Thyroid gland (tissue), 4 donors: Measurements from ENCODE around the gene OTOGL. TPM values are rescaled to one million over a fixed set of nuclear protein-coding genes. Genes with fewer than 3 reads are reported as not detected.
A peak's percentile ranks its signal among the peaks of the same experiment; 100 is the strongest.

ENCODE experiments used
- DNase-seq, 2 donors: peaks; one replicate each; pipeline ENCODE4 v3.0.0-alpha.2; 2019
- H3K27ac ChIP-seq, 3 donors: fragments of 200-600 bp; sonication (generic); 1 replicate in 2 of 3; 2 replicates in 1 of 3; pipeline ENCODE4 v1.5.1; 2016 to 2019; ENCODE audit warnings: mild to moderate bottlenecking in 1 of 3, moderate library complexity in 1 of 3
- H3K27me3 ChIP-seq: fragments of 200-600 bp; sonication (generic); one replicate; pipeline ENCODE4 v1.5.1; 2019
- H3K36me3 ChIP-seq, 2 donors: fragments of 200-600 bp; sonication (generic); one replicate each; pipeline ENCODE4 v1.5.1; 2016 to 2019
- H3K4me1 ChIP-seq, 2 donors: fragments of 200-600 bp; sonication (generic); one replicate each; pipeline ENCODE4 v1.5.1; 2017 to 2019
- H3K4me3 ChIP-seq, 3 donors: fragments of 200-600 bp; sonication (generic); replicated peaks in 1 of 3; 1 replicate in 2 of 3; 2 replicates in 1 of 3; pipeline ENCODE4 v1.5.1; 2016; ENCODE audit warnings: mild to moderate bottlenecking in 1 of 3
- H3K9me3 ChIP-seq: fragments of 200-600 bp; sonication (generic); one replicate; pipeline ENCODE4 v1.5.1; 2017
- POLR2A ChIP-seq, 2 donors: fragments of 450-650 bp; IDR thresholded peaks; one replicate each; pipeline ENCODE4 v1.6.1; 2017; ENCODE audit warnings: antibody characterized with exemption in 2 of 2, mild to moderate bottlenecking in 2 of 2, moderate library complexity in 1 of 2
- WGBS, 2 donors: methylation state at CpG; one replicate each; pipeline ENCODE4 v1.1.5; 2017; 5-methylcytosine and 5-hydroxymethylcytosine counted together
- intact Hi-C: fragments of 100-400 bp; cut with DNase I; formaldehyde crosslinking; loops from one replicate; pipeline ENCODE4 v1.15.1; 2023
- total RNA-seq, 4 donors: library from RNA; depleted of rRNA; stranded (reverse); fragments of >200 nt; gene quantifications; one replicate each; pipeline ENCODE4 v1.2.3, GENCODE V29; 2016
- TF ChIP-seq, protein P1 (sequence below), 6 experiments: fragments of 200-600 bp in 3 of 6; fragments of 450-650 bp in 3 of 6; sonication (generic) in 3 of 6; IDR thresholded peaks; one replicate each; pipeline ENCODE4 v1.5.1; 2016 to 2019; ENCODE audit warnings: antibody characterized with exemption in 6 of 6, mild to moderate bottlenecking in 2 of 6, inconsistent platforms in 1 of 6, moderate library complexity in 1 of 6

OTOGL gene, protein sequence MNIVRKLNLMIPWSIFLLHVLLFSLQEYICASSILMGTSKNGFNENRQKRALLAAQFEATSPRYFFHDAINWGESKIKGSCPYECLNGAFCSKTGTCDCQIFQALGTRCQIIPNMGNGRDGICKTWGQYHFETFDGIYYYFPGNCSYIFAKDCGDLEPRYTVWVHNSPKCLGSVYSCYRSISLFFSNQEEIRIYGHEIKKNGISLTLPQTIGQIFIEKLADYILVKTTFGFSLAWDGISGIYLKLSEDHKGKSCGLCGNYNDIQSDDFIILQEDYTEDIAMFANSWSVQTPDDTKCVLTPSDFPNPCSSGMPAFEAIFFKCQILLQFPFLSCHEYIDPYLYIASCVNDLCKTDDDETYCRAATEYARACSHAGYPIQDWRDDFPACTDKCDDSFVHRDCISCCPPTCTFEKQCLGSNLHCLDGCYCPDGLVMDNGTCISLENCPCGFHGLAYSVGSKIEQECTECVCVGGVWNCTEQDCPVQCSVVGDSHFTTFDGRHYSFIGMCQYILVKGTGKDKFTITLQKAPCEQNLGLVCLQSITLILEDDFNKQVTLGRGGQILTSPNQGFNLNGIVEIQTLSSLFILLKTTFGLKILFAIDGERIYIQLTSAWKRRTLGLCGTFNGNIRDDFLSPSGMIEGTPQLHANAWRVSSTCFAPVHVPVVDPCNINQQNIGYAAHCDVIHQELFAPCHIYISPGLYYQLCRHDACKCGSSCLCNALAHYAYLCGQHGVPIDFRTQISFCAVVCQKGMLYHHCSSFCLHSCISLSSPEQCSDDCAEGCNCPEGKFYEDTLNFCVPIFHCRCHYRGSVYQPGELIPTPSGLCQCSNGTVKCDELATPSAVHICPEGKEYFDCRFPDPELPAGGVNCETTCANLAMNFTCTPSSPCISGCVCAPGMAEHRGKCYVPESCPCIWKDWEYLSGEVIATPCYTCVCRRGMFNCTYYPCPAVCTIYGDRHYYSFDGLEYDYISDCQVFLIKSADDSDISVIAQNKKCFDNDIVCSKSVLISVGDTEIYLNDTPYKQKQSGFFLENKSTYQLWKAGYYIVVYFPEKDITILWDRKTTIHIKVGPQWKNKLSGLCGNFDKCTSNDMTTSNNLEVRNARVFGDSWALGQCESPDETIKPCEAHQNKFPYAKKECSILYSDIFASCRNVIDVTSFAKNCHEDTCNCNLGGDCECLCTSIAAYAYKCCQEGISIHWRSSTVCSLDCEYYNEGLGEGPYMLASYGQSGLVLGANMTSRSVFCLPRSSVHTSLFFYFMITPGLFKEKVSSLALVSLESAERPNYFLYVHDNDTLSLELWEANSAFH (N-terminal part only)
- under 1 TPM in 2 of 4 donors, not detected in 2; 0.11 to 0.13 TPM for total RNA-seq

DNA sequence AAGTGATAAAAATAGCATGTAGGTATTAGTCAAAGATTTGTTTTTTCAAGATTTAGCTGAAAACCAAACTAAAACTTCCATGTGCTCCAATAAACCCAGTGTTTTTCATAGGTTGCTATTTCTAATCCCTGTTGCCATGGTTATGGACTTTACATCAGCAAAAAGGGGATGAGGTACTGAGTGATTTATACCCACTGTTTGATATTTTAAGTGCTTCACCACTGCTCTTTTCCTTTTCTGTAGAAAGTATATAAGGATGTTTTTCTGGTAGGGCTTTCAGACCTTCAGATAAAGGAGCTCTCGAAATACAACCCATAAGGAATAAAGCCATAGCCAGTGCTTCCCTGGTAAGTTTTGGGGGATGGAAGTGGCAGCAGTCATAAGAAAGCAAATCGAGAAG lies at the start of gene OTOGL:
Gene OTOGL (plus strand): TSS at position 279 of the 400 bp plus-strand sequence. CDS start 109,895 bp downstream, outside the sequence.
- H3K4me3 ChIP-seq, result no peak within 1 kb of the TSS
- 78 to 84% methylated on average over 2 of the region's 2 CpGs for WGBS, 2 donors
- no peak within 1 kb of the TSS for H3K27ac ChIP-seq
- TF ChIP-seq, protein P1, sequence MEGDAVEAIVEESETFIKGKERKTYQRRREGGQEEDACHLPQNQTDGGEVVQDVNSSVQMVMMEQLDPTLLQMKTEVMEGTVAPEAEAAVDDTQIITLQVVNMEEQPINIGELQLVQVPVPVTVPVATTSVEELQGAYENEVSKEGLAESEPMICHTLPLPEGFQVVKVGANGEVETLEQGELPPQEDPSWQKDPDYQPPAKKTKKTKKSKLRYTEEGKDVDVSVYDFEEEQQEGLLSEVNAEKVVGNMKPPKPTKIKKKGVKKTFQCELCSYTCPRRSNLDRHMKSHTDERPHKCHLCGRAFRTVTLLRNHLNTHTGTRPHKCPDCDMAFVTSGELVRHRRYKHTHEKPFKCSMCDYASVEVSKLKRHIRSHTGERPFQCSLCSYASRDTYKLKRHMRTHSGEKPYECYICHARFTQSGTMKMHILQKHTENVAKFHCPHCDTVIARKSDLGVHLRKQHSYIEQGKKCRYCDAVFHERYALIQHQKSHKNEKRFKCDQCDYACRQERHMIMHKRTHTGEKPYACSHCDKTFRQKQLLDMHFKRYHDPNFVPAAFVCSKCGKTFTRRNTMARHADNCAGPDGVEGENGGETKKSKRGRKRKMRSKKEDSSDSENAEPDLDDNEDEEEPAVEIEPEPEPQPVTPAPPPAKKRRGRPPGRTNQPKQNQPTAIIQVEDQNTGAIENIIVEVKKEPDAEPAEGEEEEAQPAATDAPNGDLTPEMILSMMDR (IDR thresholded peaks at IDR 0.05), result no peak
- no peak for TF ChIP-seq POLR2A (IDR thresholded peaks at IDR 0.05)
- no peaks in the 10 kb centered on the region for H3K9me3 ChIP-seq
- intact Hi-C loops, result no loop called here
- peaks cover 0 to 3% of the 10 kb centered on the region in 2 donors for H3K4me1 ChIP-seq
- DNase-seq, result no peak
- H3K36me3 ChIP-seq, result no peaks in the 10 kb centered on the region
- no peaks in the 10 kb centered on the region for H3K27me3 ChIP-seq

DNA sequence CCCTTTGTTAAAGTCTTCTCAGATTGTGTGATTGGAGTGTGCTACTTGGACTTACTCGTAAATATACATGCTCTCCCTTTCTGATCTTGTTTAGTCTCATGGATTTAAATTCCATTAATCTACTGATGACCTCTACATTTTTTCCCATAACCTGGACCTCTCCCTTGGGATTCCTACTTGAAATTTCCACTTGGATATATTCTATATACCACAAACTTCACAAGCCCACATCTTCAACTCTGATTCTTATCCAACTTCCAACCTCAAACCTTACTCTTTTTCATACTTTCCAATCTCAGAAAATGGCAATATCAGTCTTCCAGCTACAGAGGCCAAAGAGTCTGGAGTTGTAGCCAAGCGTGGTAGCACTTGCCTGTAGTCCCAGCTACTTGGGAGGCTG lies 49.1 kb upstream of the OTOGL start:
- DNase-seq, result no peak

DNA sequence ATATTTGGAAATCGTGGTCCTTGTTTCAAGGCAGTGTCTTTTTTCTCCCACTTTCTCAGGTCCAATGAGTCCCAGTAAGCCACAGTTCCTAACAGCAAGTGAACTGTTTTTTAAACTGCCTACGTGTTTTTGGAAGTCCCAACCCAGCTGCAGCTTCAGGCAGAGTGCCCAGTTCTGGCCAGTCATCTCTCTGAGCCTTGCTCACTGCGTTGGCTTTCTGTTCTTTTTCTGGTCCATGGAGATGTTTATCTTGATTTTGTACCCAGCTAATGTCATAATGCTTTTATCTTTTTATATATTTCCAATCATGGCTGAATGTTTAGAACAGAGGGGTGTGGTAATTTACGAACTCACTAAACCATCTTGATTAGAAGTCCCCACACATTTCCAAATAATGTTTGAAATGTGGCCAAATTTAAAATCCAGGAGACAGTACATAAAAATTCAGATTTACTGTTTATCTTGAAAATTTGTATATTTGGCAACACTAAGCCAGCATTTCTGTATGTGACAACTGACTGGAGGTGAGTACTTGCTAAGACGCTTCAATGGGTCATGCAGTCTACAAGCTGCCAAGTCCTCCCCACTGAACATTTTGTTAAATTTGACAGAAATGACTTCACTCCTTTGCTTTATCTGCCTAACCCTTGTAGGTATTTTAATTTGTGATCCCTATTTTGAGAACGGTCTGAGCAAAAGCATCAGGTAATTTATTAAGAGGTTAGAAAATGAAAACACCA lies 46.1 kb upstream of the OTOGL start:
- TF ChIP-seq, protein P1 (IDR thresholded peaks at IDR 0.05), result no peak
- TF ChIP-seq POLR2A (IDR thresholded peaks at IDR 0.05), result no peak
- Histone ChIP-seq H3K36me3 (no peaks in the 10 kb centered on the region), H3K27me3 (no peaks in the 10 kb centered on the region), H3K4me3 (no peak overlapping the region), H3K27ac (no peak overlapping the region), H3K4me1 (peaks cover 0 to 5% of the 10 kb centered on the region in 2 donors), H3K9me3 (no peaks in the 10 kb centered on the region)
- peak; percentile 29 to 62 for DNase-seq
- 48 to 64% methylated on average over 6 of the region's 6 CpGs for WGBS, 2 donors
- intact Hi-C loops, result no loop called here

More for the DNA sequence above, 49.1 kb upstream of the OTOGL start:
- intact Hi-C loops, result no loop called here
- TF ChIP-seq, protein P1 (IDR thresholded peaks at IDR 0.05), result no peak
- no peak for TF ChIP-seq POLR2A (IDR thresholded peaks at IDR 0.05)
- Histone ChIP-seq H3K36me3 (no peaks in the 10 kb centered on the region), H3K27ac (no peak overlapping the region), H3K27me3 (no peaks in the 10 kb centered on the region), H3K4me1 (no peaks in the 10 kb centered on the region), H3K4me3 (no peak overlapping the region), H3K9me3 (no peaks in the 10 kb centered on the region)
- 72 to 93% methylated on average over 2 of the region's 2 CpGs for WGBS, 2 donors

DNA sequence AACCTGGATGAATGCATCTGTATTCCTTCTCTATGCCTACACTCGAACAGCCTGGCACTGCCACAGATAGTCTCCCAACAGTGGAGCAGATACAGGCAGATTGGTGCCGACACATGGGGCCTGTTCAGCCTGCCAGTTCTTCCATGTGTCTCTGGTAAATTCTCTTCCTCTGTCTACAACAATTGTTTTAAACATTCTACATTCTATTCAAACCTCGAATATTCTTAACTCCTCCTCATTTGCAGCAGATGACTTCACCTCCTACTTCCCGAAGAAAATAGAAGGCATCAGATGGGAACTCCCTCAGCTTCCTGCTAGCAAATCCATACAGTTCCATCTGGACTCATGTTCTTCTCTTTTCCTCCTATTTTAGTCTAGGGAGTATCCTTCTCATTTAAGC lies 43.1 kb upstream of the OTOGL start:
- Histone ChIP-seq H3K27ac (no peak overlapping the region), H3K4me1 (peaks cover 0 to 5% of the 10 kb centered on the region in 2 donors), H3K27me3 (no peaks in the 10 kb centered on the region), H3K9me3 (no peaks in the 10 kb centered on the region), H3K4me3 (no peak overlapping the region), H3K36me3 (no peaks in the 10 kb centered on the region)
- TF ChIP-seq, protein P1 (IDR thresholded peaks at IDR 0.05), result no peak
- no peak for TF ChIP-seq POLR2A (IDR thresholded peaks at IDR 0.05)
- 77 to 84% methylated on average over 4 of the region's 4 CpGs for WGBS, 2 donors
- DNase-seq, result no peak
- intact Hi-C loops, result no loop called here
